Measurements from ENCODE around the gene OSMR. TPM values are rescaled to one million over a fixed set of nuclear protein-coding genes. Genes with fewer than 3 reads are reported as not detected.

The OSMR gene
- total and polyA plus RNA-seq, 9 of the 15 experiments (the other 6 are each of a cell fraction or from before 2014, with no cell fraction given), result 0.18 to 1.7 (median 0.94) TPM

DNA sequence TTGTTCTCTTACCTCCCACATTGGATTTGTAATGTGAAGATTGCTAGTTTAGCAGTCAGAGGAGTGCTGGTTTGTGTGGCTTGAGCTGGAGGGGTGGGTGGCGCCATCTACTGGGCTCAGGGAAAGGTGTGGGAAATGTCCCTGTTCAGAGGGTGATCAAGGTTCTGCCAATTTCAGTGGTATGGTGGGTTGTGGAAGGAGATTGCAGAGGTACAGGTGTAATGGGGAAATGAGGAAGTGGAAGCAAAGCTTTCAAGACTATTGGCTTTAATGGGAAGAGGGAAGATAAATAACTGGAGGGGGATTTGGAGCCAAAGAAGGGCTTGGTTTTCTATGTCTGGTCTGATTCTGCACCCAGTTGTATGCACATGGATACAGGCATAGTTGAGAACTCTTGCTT is 76.4 kb downstream of the OSMR start (continued):
- TF ChIP-seq, protein P1, sequence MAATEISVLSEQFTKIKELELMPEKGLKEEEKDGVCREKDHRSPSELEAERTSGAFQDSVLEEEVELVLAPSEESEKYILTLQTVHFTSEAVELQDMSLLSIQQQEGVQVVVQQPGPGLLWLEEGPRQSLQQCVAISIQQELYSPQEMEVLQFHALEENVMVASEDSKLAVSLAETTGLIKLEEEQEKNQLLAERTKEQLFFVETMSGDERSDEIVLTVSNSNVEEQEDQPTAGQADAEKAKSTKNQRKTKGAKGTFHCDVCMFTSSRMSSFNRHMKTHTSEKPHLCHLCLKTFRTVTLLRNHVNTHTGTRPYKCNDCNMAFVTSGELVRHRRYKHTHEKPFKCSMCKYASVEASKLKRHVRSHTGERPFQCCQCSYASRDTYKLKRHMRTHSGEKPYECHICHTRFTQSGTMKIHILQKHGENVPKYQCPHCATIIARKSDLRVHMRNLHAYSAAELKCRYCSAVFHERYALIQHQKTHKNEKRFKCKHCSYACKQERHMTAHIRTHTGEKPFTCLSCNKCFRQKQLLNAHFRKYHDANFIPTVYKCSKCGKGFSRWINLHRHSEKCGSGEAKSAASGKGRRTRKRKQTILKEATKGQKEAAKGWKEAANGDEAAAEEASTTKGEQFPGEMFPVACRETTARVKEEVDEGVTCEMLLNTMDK (IDR thresholded peaks at IDR 0.05; ENCODE audit: borderline replicate concordance, insufficient read depth, low read depth, low read length, poor library complexity, severe bottlenecking), result peak; percentile 36
- no peak for TF ChIP-seq SMAD1 (IDR thresholded peaks at IDR 0.05; ENCODE audit: low read depth, low read length, partially characterized antibody)
- TF ChIP-seq, protein P2, sequence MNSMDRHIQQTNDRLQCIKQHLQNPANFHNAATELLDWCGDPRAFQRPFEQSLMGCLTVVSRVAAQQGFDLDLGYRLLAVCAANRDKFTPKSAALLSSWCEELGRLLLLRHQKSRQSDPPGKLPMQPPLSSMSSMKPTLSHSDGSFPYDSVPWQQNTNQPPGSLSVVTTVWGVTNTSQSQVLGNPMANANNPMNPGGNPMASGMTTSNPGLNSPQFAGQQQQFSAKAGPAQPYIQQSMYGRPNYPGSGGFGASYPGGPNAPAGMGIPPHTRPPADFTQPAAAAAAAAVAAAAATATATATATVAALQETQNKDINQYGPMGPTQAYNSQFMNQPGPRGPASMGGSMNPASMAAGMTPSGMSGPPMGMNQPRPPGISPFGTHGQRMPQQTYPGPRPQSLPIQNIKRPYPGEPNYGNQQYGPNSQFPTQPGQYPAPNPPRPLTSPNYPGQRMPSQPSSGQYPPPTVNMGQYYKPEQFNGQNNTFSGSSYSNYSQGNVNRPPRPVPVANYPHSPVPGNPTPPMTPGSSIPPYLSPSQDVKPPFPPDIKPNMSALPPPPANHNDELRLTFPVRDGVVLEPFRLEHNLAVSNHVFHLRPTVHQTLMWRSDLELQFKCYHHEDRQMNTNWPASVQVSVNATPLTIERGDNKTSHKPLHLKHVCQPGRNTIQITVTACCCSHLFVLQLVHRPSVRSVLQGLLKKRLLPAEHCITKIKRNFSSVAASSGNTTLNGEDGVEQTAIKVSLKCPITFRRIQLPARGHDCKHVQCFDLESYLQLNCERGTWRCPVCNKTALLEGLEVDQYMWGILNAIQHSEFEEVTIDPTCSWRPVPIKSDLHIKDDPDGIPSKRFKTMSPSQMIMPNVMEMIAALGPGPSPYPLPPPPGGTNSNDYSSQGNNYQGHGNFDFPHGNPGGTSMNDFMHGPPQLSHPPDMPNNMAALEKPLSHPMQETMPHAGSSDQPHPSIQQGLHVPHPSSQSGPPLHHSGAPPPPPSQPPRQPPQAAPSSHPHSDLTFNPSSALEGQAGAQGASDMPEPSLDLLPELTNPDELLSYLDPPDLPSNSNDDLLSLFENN (IDR thresholded peaks at IDR 0.05; ENCODE audit: low read depth in 2 of 2, low read length in 2 of 2), result no peak
- peak; percentile 90 to 95 for TF ChIP-seq RAD21 (CRISPR knock-in tag; conservative IDR thresholded peaks at IDR 0.05 in 1 of 2, IDR thresholded peaks at IDR 0.05 in 1 of 2)
- TF ChIP-seq ZFX (CRISPR knock-in tag; IDR thresholded peaks at IDR 0.05), result no peak
- TF ChIP-seq, protein P3, sequence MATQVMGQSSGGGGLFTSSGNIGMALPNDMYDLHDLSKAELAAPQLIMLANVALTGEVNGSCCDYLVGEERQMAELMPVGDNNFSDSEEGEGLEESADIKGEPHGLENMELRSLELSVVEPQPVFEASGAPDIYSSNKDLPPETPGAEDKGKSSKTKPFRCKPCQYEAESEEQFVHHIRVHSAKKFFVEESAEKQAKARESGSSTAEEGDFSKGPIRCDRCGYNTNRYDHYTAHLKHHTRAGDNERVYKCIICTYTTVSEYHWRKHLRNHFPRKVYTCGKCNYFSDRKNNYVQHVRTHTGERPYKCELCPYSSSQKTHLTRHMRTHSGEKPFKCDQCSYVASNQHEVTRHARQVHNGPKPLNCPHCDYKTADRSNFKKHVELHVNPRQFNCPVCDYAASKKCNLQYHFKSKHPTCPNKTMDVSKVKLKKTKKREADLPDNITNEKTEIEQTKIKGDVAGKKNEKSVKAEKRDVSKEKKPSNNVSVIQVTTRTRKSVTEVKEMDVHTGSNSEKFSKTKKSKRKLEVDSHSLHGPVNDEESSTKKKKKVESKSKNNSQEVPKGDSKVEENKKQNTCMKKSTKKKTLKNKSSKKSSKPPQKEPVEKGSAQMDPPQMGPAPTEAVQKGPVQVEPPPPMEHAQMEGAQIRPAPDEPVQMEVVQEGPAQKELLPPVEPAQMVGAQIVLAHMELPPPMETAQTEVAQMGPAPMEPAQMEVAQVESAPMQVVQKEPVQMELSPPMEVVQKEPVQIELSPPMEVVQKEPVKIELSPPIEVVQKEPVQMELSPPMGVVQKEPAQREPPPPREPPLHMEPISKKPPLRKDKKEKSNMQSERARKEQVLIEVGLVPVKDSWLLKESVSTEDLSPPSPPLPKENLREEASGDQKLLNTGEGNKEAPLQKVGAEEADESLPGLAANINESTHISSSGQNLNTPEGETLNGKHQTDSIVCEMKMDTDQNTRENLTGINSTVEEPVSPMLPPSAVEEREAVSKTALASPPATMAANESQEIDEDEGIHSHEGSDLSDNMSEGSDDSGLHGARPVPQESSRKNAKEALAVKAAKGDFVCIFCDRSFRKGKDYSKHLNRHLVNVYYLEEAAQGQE (IDR thresholded peaks at IDR 0.05; ENCODE audit: borderline replicate concordance), result peak; percentile 81
- TF ChIP-seq, protein P3 (CRISPR knock-in tag; IDR thresholded peaks at IDR 0.05; ENCODE audit: low read depth), result no peak
- TF ChIP-seq, protein P4, sequence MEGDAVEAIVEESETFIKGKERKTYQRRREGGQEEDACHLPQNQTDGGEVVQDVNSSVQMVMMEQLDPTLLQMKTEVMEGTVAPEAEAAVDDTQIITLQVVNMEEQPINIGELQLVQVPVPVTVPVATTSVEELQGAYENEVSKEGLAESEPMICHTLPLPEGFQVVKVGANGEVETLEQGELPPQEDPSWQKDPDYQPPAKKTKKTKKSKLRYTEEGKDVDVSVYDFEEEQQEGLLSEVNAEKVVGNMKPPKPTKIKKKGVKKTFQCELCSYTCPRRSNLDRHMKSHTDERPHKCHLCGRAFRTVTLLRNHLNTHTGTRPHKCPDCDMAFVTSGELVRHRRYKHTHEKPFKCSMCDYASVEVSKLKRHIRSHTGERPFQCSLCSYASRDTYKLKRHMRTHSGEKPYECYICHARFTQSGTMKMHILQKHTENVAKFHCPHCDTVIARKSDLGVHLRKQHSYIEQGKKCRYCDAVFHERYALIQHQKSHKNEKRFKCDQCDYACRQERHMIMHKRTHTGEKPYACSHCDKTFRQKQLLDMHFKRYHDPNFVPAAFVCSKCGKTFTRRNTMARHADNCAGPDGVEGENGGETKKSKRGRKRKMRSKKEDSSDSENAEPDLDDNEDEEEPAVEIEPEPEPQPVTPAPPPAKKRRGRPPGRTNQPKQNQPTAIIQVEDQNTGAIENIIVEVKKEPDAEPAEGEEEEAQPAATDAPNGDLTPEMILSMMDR (IDR thresholded peaks at IDR 0.05 in 2 of 3, conservative IDR thresholded peaks at IDR 0.05 in 1 of 3; ENCODE audit: insufficient read depth in 2 of 3, low read depth in 1 of 3, low read length in 3 of 3), result peak; percentile 87 to 97 (median 95)
- TF ChIP-seq, protein P5, sequence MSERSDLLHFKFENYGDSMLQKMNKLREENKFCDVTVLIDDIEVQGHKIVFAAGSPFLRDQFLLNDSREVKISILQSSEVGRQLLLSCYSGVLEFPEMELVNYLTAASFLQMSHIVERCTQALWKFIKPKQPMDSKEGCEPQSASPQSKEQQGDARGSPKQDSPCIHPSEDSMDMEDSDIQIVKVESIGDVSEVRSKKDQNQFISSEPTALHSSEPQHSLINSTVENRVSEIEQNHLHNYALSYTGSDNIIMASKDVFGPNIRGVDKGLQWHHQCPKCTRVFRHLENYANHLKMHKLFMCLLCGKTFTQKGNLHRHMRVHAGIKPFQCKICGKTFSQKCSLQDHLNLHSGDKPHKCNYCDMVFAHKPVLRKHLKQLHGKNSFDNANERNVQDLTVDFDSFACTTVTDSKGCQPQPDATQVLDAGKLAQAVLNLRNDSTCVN (CRISPR knock-in tag; IDR thresholded peaks at IDR 0.05), result 0 out of 2 replicates have a peak, but pooled peaks have one; percentile 11
